Measurements from ENCODE around the gene GPHN.

- TF ChIP-seq EZH2 (IDR thresholded peaks at IDR 0.05) (no peak), POLR2AphosphoS5 (IDR thresholded peaks at IDR 0.05; ENCODE audit: borderline replicate concordance, low read depth, low read length) (no peak), FOXP2 (optimal IDR thresholded peaks at IDR 0.05; ENCODE audit: control extremely low read depth, extremely low read length, insufficient read depth) (no peak)
These were observed 714.0 kb downstream of the GPHN start for GRCh38 chr14:67221982-67222328.
